MM.1S (cell line): Measurements from ENCODE around the gene AP1M2.

ENCODE experiments used
- DNase-seq: peaks from one replicate; pipeline ENCODE4 v3.0.0-alpha.2; 2015
- H2AFZ ChIP-seq: fragments of 300-600 bp; sonication (generic); 2 replicates; pipeline ENCODE4 v1.6.0; 2016; ENCODE audit warnings: antibody characterized with exemption, low read length
- H3F3A ChIP-seq: fragments of 300-600 bp; sonication (generic); 2 replicates; pipeline ENCODE4 v1.6.1; 2016; ENCODE audit warnings: mild to moderate bottlenecking, antibody characterized with exemption, low read length, moderate library complexity, mixed read lengths; ENCODE audit not compliant: insufficient read depth
- H3K27ac ChIP-seq: fragments of 300-600 bp; sonication (generic); 2 replicates; pipeline ENCODE4 v1.5.1; 2016; ENCODE audit warnings: mild to moderate bottlenecking, low read length
- H3K27me3 ChIP-seq: fragments of 300-600 bp; sonication (generic); replicated peaks from 2 replicates; pipeline ENCODE4 v1.6.0; 2016; ENCODE audit warnings: low read length; ENCODE audit not compliant: insufficient read depth
- H3K36me3 ChIP-seq: fragments of 300-600 bp; sonication (generic); replicated peaks from 2 replicates; pipeline ENCODE4 v1.6.1; 2016; ENCODE audit warnings: mild to moderate bottlenecking, low read length, mixed read lengths; ENCODE audit not compliant: insufficient read depth
- H3K4me1 ChIP-seq: fragments of 300-600 bp; sonication (generic); 2 replicates; pipeline ENCODE4 v1.6.1; 2016; ENCODE audit warnings: low read length, mixed read lengths
- H3K4me2 ChIP-seq: fragments of 300-600 bp; sonication (generic); 2 replicates; pipeline ENCODE4 v1.6.0; 2016; ENCODE audit warnings: low read depth, low read length
- H3K4me3 ChIP-seq: fragments of 300-600 bp; sonication (generic); 2 replicates; pipeline ENCODE4 v1.5.1; 2016; ENCODE audit warnings: low read length, mixed read lengths
- H3K79me2 ChIP-seq: fragments of 300-600 bp; sonication (generic); 2 replicates; pipeline ENCODE4 v1.6.1; 2016; ENCODE audit warnings: mixed run types, low read length, mixed read lengths
- H3K9ac ChIP-seq: fragments of 300-600 bp; sonication (generic); 2 replicates; pipeline ENCODE4 v1.6.1; 2016; ENCODE audit warnings: low read length, mixed read lengths
- H3K9me2 ChIP-seq: fragments of 300-600 bp; sonication (generic); replicated peaks from 2 replicates; pipeline ENCODE4 v1.6.1; 2016; ENCODE audit warnings: mild to moderate bottlenecking, low read length, mixed read lengths; ENCODE audit not compliant: insufficient read depth
- H3K9me3 ChIP-seq: fragments of 300-600 bp; sonication (generic); replicated peaks from 2 replicates; pipeline ENCODE4 v1.6.1; 2016; ENCODE audit warnings: mild to moderate bottlenecking, low read length, mixed read lengths; ENCODE audit not compliant: insufficient read depth
- H4K20me1 ChIP-seq: fragments of 300-600 bp; sonication (generic); 2 replicates; pipeline ENCODE4 v1.6.1; 2016; ENCODE audit warnings: mild to moderate bottlenecking, low read length, moderate library complexity, mixed read lengths; ENCODE audit not compliant: insufficient read depth
- EZH2 ChIP-seq: fragments of 300-600 bp; sonication (generic); optimal IDR thresholded peaks from 2 replicates; pipeline ENCODE3; 2017; ENCODE audit warnings: low read depth, mild to moderate bottlenecking, antibody characterized with exemption, low read length, mixed read lengths
- EZH2phosphoT487 ChIP-seq: fragments of 300-600 bp; sonication (generic); IDR thresholded peaks from 2 replicates; pipeline ENCODE4 v1.6.1; 2018; ENCODE audit warnings: antibody characterized with exemption, low read length
- TF ChIP-seq, protein P1 (sequence below): fragments of 300-600 bp; sonication (generic); IDR thresholded peaks from 2 replicates; pipeline ENCODE4 v1.5.1; 2016; ENCODE audit warnings: antibody characterized with exemption, low read length, mixed read lengths

Gene AP1M2

DNA sequence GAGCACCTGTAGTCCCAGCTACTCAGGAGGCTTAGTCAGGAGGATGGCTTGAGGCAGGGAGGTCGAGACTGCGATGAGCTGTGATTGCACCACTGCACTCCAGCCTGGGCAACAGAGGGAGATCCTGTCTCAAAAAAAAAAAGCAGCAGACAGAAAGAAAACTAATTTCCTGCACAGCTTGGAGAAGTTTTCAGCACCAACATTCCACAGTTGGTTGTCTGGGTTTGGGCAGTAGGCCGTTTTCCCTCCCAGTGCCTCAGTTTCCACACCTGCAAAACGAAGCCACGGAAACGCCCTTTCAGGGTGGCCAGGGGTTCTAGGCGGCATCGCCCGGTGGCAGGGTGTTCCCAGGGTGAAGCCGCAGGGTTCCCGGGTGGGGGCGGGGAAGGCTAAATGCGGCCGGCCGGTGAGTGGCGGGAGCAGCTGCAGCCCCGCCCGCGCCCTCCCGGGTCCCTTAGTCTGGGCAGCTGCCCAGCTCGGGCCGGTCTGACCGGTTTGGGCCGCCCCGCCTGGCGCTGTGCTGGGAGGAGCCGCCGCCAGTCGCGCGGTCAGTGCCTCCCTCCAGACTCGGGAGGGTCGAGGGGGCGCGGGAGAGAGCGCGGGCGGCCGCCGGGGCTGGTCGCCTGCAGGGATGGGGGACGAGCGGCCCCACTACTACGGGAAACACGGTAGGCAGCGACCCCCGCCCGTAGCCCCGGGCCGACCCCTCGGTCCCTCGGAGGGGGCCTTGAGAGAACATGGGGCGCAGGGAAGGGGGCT, 38.1 kb upstream of the AP1M2 start, which contains the start of gene SLC44A2:
SLC44A2 (plus strand) TSS at position 551 of the 759 bp plus-strand sequence; CDS start at position 632, 81 bp downstream.
- DNase-seq, result no peak
- Histone ChIP-seq H3K4me1 (peaks cover 5% of the 10 kb centered on the region), H3K9me2 (no peaks in the 10 kb centered on the region), H3K27ac (no peak within 1 kb of the TSS), H3K36me3 (no peaks in the 10 kb centered on the region), H2AFZ (no peak within 1 kb of the TSS), H3K9me3 (no peaks in the 10 kb centered on the region), H4K20me1 (no peaks in the 10 kb centered on the region), H3K27me3 (no peaks in the 10 kb centered on the region), H3K9ac (no peak within 1 kb of the TSS), H3K4me3 (no peak within 1 kb of the TSS), H3K79me2 (no peaks in the 10 kb centered on the region), H3F3A (no peaks in the 10 kb centered on the region), H3K4me2 (no peak within 1 kb of the TSS)
- TF ChIP-seq EZH2phosphoT487 (no peak), EZH2 (no peak)
- TF ChIP-seq, protein P1, sequence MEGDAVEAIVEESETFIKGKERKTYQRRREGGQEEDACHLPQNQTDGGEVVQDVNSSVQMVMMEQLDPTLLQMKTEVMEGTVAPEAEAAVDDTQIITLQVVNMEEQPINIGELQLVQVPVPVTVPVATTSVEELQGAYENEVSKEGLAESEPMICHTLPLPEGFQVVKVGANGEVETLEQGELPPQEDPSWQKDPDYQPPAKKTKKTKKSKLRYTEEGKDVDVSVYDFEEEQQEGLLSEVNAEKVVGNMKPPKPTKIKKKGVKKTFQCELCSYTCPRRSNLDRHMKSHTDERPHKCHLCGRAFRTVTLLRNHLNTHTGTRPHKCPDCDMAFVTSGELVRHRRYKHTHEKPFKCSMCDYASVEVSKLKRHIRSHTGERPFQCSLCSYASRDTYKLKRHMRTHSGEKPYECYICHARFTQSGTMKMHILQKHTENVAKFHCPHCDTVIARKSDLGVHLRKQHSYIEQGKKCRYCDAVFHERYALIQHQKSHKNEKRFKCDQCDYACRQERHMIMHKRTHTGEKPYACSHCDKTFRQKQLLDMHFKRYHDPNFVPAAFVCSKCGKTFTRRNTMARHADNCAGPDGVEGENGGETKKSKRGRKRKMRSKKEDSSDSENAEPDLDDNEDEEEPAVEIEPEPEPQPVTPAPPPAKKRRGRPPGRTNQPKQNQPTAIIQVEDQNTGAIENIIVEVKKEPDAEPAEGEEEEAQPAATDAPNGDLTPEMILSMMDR, result no peak

- H3K9ac ChIP-seq, result no peak overlapping the region
- no peaks in the 10 kb centered on the region for H3K36me3 ChIP-seq
- no peak for TF ChIP-seq EZH2phosphoT487
- no peaks in the 10 kb centered on the region for H4K20me1 ChIP-seq
- H3K4me1 ChIP-seq, result peaks cover 5% of the 10 kb centered on the region
- no peak for DNase-seq
- no peaks in the 10 kb centered on the region for H3K9me2 ChIP-seq
- no peak overlapping the region for H3K27ac ChIP-seq
- H3F3A ChIP-seq, result no peaks in the 10 kb centered on the region
- H3K4me3 ChIP-seq, result no peak overlapping the region
- no peaks in the 10 kb centered on the region for H3K27me3 ChIP-seq
- no peak overlapping the region for H3K4me2 ChIP-seq
- H3K9me3 ChIP-seq, result no peaks in the 10 kb centered on the region
- no peak overlapping the region for H2AFZ ChIP-seq
- no peaks in the 10 kb centered on the region for H3K79me2 ChIP-seq
Measured at GRCh38 chr19:10624585-10624984, 37.5 kb upstream of the AP1M2 start.

DNA sequence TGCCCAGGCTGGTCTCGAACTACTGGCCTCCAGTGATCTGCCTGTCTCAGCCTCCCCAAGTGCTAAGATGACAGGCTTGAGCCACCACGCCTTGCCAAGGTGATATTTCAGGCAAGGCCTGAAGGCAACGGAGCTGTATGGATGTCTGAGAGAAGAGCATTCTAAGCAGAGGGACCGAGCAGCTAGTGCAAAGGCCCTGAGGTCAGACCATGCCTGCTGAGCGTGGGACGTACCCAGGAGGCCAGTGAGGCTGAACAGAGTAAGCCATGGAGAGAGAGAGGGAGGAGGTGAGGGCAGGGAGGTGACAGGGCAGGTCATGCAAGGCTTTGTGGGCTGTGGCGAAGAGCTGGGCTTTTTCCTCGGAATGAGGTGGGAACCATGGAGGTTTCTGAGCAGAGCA, 34.9 kb upstream of the AP1M2 start:
- Histone ChIP-seq H3F3A (no peaks in the 10 kb centered on the region), H3K9me2 (no peaks in the 10 kb centered on the region), H3K27me3 (no peaks in the 10 kb centered on the region)

More for the DNA sequence above, 34.9 kb upstream of the AP1M2 start:
- Histone ChIP-seq H3K4me2 (no peak overlapping the region), H3K4me3 (no peak overlapping the region), H3K36me3 (no peaks in the 10 kb centered on the region), H4K20me1 (no peaks in the 10 kb centered on the region), H3K4me1 (peaks cover 5% of the 10 kb centered on the region), H3K9ac (no peak overlapping the region), H3K79me2 (no peaks in the 10 kb centered on the region), H2AFZ (no peak overlapping the region), H3K27ac (no peak overlapping the region), H3K9me3 (no peaks in the 10 kb centered on the region)
- DNase-seq, result no peak
- TF ChIP-seq EZH2phosphoT487 (no peak), EZH2 (no peak)
- TF ChIP-seq, protein P1, result no peak
